HG03064 (cell line): Measurements from ENCODE around the gene EXOC6B.

Experiments used
- ATAC-seq: cut with Tn5 transposase; IDR thresholded peaks from one replicate; pipeline ENCODE4 v1.9.1; 2021; ENCODE audit warnings: low read depth; ENCODE audit not compliant: unreplicated experiment

The EXOC6B gene

DNA sequence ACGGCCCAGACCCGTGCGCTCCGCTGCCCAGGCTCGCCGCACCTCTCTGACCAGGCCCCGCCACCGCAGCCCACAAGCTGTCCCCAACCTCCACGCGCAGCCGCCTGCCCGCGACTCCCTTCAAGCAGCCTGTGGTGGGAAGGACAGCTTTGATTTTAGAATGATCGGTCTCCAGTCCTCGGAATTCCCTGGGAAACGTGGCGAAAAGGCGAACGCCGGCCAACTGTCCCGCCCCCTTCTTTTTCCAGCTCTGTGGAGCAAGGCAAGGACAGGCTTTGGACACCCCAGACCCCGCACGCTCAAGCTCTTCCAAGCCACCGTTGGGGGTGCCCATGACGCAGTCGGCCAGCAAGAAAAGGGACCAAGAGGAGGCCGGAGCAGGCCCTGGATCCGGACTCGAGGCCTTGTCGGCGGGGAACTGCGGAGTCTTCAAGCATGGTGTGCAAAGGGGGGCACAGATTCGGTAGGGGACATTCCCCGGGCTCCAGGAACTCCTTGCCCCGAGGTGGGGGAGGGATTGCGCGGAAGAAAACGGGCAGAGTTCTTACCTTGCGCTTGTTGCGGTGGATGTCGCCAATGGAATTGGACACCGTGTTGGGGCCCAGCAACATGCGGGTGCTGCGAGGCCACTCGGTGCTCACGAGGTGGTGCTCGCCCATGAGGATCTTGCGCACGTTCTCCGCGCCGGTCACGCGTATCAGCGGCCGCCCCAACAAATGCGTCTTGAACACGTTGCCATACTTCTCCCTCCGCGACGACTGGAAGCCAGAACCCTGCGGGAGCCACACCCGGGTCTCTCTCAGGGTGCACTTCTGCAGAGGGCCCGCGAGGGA is 682.2 kb downstream of the EXOC6B start:
- no peak for ATAC-seq

DNA sequence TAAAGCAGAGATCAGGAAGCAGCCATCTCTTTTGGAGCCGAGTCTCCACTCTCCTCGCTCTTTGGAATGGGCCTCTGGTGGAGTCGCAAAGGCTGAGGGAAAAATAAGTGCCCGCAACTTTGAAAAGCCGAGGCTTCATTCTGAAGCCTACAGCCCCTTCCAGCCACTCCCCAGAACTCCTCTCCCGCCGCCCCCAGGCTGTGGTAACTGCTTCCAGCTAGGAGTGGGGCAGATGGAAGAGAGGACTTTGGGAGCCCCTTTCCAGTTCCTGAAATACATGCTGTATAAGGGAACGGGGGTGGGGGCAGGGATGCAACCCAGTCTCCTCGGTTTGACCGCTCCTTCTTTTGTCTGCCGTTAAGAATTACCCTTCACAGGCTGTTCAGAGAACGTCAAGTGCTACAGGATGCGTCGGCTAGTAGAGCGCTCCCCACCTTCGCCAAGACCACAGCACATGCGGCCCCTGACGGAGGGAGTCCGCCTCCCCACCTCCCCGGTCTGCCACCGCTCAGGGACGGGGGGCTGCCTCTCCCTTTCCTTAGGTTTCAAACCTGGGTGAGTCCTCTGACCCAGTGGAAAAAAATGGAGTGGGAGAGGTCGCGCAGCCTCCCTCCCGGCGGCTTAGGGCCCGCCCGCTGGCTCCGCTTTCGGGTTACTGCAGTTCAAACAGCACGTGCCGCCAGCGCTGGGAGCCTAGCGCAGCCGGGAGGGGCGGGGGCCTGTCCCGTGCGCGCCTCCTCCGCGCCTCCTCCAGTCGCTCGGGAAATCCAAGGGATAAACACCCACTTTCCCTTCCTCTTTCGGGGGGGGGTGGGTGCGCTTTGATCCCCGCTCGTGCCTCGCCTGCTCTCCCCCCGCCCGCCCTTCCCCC is 683.0 kb downstream of the EXOC6B start:
- no peak for ATAC-seq

DNA sequence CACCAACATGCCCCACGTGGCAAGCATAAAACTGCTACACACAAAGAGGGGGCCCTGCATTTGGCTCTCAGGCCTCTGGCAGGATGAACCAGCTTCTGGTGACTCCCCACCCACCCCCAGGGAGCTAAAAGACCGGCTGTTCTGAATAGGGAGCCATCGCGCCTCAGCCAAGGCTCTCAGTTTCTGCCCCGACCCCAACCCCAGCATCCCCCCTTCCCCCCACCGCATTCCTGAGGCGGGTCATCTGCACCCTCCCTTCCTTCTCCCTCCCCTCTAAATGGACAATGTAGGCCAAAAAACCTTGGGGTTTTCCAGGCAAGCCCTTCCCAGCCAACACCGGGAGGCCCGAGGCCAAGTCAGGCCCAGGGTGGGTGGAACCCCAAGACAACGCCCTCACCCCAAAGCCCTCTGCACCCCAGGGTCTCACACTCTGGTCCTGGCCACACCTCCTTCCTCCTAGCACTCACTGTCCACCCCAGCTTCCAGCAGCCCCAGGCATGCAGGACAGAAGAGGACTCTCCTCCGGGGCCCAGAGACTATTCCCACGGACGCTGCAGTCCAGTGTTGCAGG is 683.9 kb downstream of the EXOC6B start:
- ATAC-seq: no peak

DNA sequence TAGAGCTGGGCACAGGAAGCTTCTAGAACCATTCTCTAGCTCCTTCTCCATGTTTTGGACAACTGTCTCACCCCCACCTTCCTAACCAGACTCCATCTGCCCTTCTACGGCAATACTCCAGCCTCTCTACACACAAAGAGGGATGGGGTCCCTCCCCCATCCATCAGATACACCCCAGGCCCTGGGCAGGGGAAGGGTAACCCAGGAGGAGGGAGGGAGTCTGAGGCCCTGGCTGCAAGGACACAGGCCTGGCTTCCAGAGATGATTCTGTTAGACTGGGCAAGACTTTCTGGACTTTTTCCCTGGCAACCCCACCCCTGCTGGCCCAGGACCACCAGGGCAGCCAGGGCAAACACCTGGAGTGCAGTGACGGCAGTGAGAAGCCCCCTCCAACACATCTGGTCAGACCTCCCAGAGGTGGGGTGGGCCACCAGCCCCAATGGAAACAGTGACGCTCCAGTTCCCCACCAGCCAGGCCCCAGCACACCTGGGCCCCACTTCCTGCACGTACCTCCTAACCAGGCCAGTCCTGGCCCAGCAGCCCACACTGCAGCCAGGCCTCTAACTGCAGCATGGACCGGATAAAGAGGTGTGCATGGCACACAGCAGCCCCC is 684.7 kb downstream of the EXOC6B start:
- ATAC-seq: no peak

DNA sequence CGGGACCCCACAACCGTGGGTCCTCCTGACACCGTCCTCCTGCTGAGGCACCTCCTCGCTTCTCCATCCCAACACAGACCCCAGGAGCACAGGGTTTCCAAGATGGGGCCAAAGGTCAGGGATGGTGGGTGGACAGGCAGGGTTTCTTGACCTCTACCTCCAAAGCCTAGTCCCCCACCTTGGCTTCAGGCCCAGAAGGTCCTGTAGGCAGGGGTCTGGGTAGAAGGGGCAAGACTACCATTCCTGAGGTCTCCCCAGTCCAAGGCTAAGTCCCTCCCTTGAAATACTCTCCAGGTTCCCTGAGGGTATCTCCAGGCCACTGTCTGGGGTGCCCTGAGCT is 685.2 kb downstream of the EXOC6B start:
- no peak for ATAC-seq

DNA sequence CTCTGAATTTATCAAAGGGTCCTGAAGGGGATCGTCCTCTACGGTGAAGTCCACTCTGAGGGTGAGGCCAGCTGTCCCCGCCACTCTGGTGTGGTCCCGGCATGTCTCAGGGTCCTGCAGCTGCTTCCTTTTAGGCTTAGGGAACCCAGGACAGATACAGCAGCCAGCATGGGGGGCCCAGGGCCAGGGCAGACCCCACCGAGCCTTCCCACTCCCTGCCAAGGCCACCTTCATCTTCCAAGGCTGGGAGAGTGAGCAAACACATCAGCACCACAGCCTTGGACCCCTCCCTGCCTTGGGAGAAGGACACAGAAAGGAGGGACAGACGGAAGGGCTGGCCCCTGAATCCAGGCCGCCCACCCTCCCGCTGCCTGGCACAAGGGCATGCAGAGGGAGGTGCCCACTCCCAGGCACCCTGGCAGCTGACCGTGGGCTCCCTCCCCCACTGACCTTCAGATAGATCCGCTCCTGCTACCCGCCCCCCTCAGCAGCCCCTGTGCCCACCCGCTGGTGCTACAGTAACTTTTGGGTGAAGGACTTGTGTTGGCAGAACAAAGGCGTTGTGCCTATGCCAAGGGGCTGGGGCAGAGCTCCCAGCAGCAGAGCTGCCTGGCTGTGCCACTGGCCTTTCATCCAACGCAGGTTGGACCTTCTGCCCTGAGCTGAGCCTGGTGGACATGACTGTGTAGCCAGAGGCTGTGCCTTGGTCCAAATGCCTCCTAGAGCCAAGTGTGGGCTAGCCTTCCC is 685.8 kb downstream of the EXOC6B start:
- ATAC-seq: no peak

DNA sequence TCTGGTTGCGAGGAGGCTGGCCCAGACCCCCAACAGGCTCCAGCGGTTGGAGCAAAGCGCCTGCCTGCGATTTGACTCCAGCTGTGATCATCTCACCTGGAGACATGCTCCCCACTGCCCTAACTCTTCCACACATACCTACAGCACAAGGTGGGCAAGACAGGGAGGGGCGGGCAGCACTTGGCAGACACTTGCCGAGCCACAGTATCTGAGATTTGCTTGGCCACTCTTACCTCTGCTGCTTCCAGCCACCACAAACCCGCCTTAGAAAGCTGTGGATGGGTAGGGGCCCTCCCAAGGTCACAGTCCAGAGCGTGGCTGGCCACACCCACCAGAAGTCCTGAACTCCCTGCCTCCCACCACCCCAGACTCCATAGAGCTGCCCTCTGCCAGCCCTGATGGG is 686.4 kb downstream of the EXOC6B start:
- no peak for ATAC-seq

DNA sequence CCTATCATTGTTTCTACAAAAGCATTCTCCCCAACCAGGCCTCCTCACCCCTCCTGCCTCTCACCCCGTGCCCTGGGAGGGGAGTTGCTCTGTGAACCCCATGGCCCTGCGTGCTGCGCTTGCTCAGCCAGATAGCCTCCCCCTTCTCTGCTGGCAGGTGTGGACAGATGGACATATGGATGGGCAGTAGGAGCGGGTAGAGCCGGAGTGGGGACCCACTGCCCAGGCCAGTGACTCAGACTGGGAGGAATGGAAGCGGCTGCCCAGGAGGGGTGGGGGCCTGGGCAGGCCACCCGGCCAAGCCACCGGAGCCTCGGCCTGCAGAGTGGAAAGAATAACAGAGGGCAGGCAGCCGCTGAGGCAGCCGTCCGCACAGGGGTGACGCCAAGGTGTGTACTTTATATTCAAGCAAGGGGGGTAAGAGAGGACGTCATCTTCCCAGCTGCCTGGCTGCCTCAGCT is 686.9 kb downstream of the EXOC6B start:
- no peak for ATAC-seq

DNA sequence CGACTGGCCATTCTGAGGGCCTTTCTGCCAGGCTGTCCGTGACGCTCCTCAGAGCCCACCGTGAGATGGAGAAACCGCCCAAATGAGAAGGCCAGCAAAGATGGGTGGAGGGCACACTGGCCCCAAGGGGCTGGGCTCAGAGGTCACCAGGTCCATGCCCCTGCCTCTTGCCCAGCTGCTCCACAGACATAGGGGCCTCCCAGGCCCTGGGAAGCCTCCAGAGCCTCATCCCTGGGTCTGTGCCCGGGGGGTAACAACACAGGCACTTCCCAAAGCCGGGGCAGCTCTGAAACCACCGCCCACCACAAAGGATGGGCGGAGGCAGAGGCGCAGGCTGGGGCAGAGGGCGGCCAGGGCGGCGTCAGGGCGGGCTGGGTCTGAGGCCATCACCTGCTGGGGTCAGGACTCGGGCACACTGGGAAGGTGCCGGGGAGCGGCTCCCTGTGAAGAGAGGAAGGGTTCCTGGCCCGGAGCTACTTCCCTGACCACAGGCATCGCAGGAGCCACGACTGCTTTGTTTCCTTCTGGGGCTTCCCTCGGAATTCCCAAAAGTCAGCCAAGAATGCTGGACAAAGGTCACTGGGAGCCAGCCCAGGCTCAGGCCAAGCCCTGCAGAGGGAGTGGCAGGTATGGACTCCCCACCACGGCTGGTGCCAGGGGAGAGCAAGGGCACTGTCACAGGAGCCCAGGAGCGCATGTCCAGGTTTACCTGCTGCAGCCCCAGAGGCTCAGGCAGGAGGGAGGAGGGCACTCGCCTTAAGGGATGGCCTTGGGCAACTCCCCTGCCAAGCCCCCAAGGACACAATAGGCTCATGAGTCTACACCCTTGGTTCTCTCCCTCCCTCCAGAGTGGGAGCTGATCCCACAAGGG is 687.6 kb downstream of the EXOC6B start:
- ATAC-seq: no peak

DNA sequence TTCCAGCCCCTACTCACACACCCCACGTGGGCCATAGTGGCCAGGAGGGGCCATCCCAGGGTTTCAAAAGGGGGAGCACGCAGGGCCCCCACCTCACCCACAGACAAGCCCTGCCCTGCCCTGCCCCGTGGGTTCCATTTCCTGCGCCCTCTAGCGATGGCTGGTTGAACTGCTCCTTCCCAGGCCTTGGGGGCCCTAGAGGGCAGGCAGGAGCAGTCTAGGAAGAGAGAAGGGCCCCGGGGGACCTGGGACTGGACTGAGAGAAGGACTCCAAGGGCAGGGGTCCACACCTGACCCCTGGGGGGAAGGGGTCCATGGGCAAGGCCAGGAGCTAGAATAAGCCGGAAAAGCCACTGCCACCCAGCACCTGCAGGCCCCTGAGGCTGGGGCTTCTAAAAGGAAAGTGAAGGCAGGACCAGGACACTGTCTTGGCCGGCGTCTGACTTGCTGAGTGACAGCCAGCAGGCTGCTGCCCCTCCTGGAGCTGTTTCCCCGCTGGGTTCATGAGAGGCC is 688.3 kb downstream of the EXOC6B start:
- ATAC-seq: peak; percentile 80

DNA sequence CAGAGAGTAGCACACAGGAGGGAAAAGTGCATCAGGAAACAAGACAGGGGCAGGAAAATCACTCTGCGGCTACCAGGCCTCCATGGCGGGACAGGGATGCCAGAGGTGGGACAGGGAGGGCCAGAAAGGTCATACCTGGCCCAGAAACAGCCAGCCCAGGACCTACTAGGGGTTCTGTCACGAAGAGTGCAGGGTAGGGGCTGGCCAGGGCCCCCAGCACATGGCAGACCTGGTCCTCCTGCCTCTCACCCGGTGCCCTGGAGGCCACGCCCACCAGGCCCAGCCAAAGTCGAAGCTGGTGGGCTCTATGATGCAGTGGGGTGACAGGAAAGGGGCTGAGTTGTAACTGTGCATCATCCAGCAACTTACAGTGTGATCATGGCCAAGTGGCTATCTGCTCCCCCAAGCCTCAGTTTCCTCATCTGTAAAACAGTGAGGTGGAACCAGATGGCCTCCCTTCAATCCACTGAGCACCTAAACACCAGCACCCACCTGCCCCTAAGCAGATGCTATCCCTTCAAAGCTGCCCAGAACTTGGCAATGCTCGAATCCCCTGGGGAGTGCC is 688.8 kb downstream of the EXOC6B start:
- peak; percentile 16 for ATAC-seq

DNA sequence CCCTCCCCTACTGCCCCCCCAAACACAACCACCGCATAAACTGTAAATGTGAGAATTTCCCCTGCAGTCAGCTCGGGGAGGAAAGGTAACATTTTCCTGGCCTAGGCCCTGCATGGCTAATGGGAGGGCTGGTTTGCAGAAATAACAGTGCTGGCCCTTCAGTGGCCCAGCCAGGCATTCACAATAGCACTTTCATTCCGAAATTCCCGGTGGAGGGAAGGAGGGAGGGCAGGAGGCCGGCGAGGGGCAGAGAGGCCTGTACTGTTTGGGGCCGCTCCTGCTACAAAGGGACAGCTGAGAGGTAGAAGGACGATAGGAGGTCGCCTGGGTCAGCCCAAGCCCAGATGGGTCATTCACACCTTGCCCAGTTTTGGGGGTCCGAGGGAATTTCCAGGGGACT is 689.5 kb downstream of the EXOC6B start:
- ATAC-seq: no peak

DNA sequence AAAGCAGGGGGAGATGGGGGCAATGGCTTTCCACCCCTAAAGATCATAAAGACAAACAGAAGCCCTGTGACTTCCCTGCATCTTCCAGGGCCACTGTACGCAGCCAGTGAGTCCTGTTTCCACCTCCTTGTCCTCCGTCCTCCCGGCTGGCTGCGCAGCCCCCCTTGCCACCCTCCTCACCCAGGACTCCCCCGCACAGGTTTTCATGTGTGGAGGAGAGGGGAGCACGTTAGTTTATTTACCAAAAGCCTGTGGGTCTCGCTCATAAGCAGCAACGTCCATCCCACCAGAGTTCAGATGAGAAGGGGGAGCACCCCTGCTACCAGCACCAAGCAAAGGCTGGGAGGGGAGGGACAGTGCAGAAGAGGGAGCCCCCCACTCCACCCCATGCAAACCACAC is 689.9 kb downstream of the EXOC6B start:
- no peak for ATAC-seq

DNA sequence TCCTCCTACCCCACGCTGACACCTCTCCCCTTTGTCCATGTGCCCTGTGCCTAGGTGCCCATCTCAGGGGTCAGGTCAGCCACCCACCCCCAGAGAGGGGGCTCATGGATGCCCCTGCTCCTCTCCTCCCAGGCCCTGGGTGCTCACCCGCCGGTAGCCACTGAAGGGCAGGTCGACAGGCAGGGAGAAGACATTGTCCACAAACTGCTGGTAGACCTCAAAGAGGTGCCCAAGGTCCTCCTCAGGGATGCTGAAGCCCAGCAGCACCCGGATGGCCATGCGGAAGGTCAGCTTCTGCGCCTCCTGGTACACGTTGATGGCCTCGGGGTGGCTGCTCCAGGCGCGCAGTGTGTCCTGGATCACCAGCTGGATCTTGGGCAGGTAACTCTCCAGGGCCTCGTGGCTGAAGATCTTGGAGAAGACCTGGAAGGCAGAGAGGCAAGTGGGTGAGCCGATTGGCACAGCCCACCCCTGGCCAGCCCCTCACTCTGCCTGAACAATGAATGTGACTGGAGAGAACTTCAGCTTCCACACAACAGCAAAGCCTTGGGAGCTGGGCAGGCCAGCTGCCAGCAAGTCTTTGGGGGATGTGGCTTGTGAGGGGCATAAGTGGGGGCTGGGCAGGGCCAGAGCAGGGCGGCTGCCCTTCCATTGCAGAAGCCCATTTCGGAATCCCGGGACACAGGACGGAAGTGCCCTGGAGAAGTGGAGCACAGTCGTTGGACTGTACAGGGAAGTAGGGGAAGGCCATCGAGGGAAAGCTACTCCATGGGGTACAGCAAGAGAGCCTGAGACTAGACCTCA is 690.6 kb downstream of the EXOC6B start:
- ATAC-seq: no peak

DNA sequence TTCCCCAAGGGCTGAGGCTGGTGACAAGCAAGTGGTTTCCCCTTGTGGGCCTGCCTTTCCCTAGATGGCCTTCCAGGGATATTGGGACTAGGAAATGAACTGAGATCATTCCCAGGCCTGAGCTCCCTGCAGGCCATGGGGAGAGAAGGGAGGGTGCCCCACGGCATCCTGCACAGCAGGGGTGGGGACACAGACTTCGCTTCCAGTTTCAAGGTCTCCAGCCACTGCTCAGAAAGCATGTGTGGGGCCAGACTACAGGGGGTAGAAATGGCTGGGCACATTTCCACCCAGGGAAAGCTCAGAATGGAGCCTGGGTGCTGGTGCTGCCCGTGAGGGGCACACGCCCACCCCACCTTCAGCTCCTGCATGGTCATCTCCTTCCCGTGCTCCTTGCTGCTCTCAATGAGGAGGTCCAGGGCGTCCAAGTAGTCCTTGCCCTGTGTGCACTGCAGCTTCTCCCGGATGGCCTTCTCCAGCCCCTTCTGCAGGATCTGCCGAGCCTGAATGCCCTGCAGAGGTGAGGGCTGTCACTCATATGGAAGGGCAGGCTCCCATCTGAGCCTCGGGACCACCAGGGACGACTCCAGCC is 691.3 kb downstream of the EXOC6B start:
- ATAC-seq: no peak

DNA sequence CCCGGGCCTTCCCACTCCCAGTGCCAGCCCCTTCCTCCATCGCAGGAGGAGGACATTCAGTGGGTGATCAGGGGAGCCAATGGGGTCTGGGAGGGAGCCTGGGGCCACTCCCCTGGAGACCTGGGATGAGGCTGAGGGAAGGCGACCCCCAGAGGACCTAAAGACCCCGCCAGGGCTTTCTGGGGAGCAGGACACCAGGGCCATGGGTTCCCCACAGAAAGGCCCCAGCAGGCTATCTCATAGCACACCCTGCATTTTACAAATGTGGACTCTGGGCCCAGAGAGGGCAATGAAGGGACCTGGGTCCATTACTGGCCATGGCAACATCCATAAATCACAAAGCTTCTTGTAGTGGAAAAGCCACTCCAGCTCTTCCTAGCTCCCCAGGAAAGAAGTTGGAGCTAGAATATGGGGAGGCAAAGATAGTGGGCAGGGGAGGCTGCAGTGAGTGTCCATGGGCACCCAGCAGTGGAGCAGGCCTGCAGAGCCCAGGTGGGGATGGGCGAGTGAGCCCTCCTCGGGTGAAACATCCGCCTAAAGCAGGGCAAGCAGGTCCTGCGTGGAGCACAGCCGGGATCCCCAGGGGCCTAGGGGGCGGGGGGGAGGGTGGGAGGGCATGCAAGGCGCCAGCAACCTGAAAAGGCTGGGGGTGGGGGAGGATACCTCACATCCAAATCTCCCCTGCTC is 692.0 kb downstream of the EXOC6B start:
- ATAC-seq: no peak
